CD4-positive, alpha-beta T cell (primary cell): ENCODE measurements around the gene ALDH1A1. TPM values are rescaled to one million over a fixed set of nuclear protein-coding genes. Genes with fewer than 3 reads are reported as not detected.

Experiments used
- ATAC-seq: fragments of 200-7000 bp; cut with Tn5 transposase; one replicate; pipeline ENCODE4 v1.10.0; 2022; ENCODE audit warnings: mild to moderate bottlenecking; ENCODE audit not compliant: poor library complexity
- CTCF ChIA-PET: fragments of 350-600 bp; sonication (Branson Sonifier 250); formaldehyde crosslinking; loops from one replicate; lab custom pipeline; 2021; ENCODE audit warnings: antibody characterized with exemption, inconsistent platforms; lab: Charles Lee
- POLR2A ChIA-PET: fragments of 350-600 bp; sonication (Branson Sonifier 250); formaldehyde crosslinking; loops from one replicate; lab custom pipeline; 2021; ENCODE audit warnings: antibody characterized with exemption, inconsistent platforms; lab: Charles Lee
- DNase-seq, 14 experiments: peaks; one replicate each; pipeline ENCODE4 v3.0.0-alpha.2; 2013 to 2020; ENCODE audit warnings: mixed read lengths in 2 of 14
- H3K27ac ChIP-seq, 2 donors: one replicate each; pipeline versions ENCODE4 v1.5.1 to v1.7.0; 2013; ENCODE audit warnings: low read length in 2 of 2, low read depth in 1 of 2, mild to moderate bottlenecking in 1 of 2
- H3K27me3 ChIP-seq, 2 experiments: 1 replicate in 1 of 2; 2 replicates in 1 of 2; pipeline versions ENCODE4 v1.6.1 to v1.7.0; 2013; ENCODE audit warnings: low read length in 2 of 2, control low read depth in 1 of 2, mild to moderate bottlenecking in 1 of 2, moderate library complexity in 1 of 2; ENCODE audit not compliant: insufficient read depth in 2 of 2, control insufficient read depth in 1 of 2
- H3K36me3 ChIP-seq: one replicate; pipeline ENCODE4 v1.6.1; 2013; ENCODE audit warnings: low read length, control low read depth; ENCODE audit not compliant: insufficient read depth
- H3K4me1 ChIP-seq: one replicate; pipeline ENCODE4 v1.6.1; 2013; ENCODE audit warnings: low read length, control low read depth; ENCODE audit not compliant: insufficient read depth
- H3K4me3 ChIP-seq: one replicate; pipeline ENCODE4 v1.5.1; 2013; ENCODE audit warnings: mild to moderate bottlenecking, low read length, moderate library complexity
- H3K9me3 ChIP-seq, 2 experiments: 1 replicate in 1 of 2; 2 replicates in 1 of 2; pipeline versions ENCODE4 v1.6.1 to v1.7.0; 2013; ENCODE audit warnings: low read length in 2 of 2, mild to moderate bottlenecking in 2 of 2, control low read depth in 1 of 2, moderate library complexity in 1 of 2; ENCODE audit not compliant: control insufficient read depth in 1 of 2, insufficient read depth in 1 of 2
- H3K27ac Mint-ChIP-seq: one replicate; pipeline ENCODE4 v1.8.0; 2020; ENCODE audit warnings: mixed read lengths
- H3K27me3 Mint-ChIP-seq: one replicate; pipeline ENCODE4 v1.8.0; 2021; ENCODE audit warnings: mixed read lengths
- H3K36me3 Mint-ChIP-seq: one replicate; pipeline ENCODE4 v1.8.0; 2021; ENCODE audit warnings: low read depth, mixed read lengths
- H3K4me1 Mint-ChIP-seq: one replicate; pipeline ENCODE4 v1.8.0; 2021; ENCODE audit warnings: low read depth, mixed read lengths
- H3K4me3 Mint-ChIP-seq: one replicate; pipeline ENCODE4 v1.8.0; 2020; ENCODE audit warnings: mild to moderate bottlenecking, mixed read lengths
- H3K9me3 Mint-ChIP-seq: one replicate; pipeline ENCODE4 v1.8.0; 2020; ENCODE audit warnings: mixed read lengths
- intact Hi-C, 2 experiments: fragments of 100-400 bp; cut with DNase I in 1 of 2; cut with micrococcal nuclease in 1 of 2; formaldehyde crosslinking; loops; one replicate each; pipeline versions ENCODE4 v1.15.1 to v1.9.0; 2023 to 2025; cut with DNase I, micrococcal nuclease
- total RNA-seq, 174 experiments: library from RNA in 2 of 174; stranded (reverse) in 2 of 174; gene quantifications; one replicate each; pipeline ENCODE4 v1.2.3 and lab custom pipeline; 2021 to 2026
- TF ChIP-seq, protein P1 (sequence below): fragments of 200-600 bp; IDR thresholded peaks from one replicate; pipeline ENCODE4 v1.8.0; 2022; ENCODE audit warnings: antibody characterized with exemption, mild to moderate bottlenecking

Gene ALDH1A1
- total RNA-seq, 2 experiments from 2014 or later, result 0.39 TPM; not detected in 1

DNA sequence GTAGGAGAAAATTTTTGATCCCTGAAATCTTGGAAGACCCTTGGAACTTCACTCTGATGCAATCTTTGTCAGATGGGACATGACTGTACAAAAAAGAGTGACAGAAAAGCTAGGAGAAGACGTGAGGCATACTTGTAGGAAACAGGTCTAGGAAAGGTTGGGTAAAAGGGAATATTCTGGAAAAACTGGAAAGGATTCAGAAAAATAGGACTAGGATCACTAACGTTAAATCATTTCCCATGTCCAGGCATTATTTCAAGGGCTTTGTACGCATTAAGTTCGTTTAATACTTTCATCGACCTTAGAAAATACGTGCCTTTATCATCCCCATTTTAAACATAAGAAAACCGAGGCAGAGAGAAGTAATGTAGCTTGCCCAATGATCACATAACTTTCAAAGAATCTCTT lies 2.9 kb downstream of the ALDH1A1 start:
- intact Hi-C loops, result no loop called here
- Mint-ChIP-seq H3K4me1 (peaks cover 5% of the 10 kb centered on the region), H3K4me3 (no peak overlapping the region), H3K36me3 (no peaks in the 10 kb centered on the region), H3K27ac (no peak overlapping the region), H3K27me3 (peaks cover 36% of the 10 kb centered on the region), H3K9me3 (no peaks in the 10 kb centered on the region)
- H3K27ac ChIP-seq, result no peak overlapping the region
- no peak overlapping the region for H3K4me3 ChIP-seq
- H3K9me3 ChIP-seq, result no peaks in the 10 kb centered on the region
- TF ChIP-seq, protein P1, sequence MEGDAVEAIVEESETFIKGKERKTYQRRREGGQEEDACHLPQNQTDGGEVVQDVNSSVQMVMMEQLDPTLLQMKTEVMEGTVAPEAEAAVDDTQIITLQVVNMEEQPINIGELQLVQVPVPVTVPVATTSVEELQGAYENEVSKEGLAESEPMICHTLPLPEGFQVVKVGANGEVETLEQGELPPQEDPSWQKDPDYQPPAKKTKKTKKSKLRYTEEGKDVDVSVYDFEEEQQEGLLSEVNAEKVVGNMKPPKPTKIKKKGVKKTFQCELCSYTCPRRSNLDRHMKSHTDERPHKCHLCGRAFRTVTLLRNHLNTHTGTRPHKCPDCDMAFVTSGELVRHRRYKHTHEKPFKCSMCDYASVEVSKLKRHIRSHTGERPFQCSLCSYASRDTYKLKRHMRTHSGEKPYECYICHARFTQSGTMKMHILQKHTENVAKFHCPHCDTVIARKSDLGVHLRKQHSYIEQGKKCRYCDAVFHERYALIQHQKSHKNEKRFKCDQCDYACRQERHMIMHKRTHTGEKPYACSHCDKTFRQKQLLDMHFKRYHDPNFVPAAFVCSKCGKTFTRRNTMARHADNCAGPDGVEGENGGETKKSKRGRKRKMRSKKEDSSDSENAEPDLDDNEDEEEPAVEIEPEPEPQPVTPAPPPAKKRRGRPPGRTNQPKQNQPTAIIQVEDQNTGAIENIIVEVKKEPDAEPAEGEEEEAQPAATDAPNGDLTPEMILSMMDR, result no peak
- no peaks in the 10 kb centered on the region for H3K27me3 ChIP-seq
- ChIA-PET POLR2A (no interaction called here), CTCF (no interaction called here)
- DNase-seq (no peak), ATAC-seq (no peak)
- no peaks in the 10 kb centered on the region for H3K4me1 ChIP-seq
- no peaks in the 10 kb centered on the region for H3K36me3 ChIP-seq

GRCh38 chr9:72949244-72949582 lies 3.6 kb downstream of the ALDH1A1 start:
- H3K4me1 ChIP-seq, result no peaks in the 10 kb centered on the region
- intact Hi-C loops, result no loop called here
- peaks cover 36% of the 10 kb centered on the region for H3K27me3 Mint-ChIP-seq
- TF ChIP-seq, protein P1, result no peak
- no peaks in the 10 kb centered on the region for H3K36me3 Mint-ChIP-seq
- ChIA-PET CTCF (no interaction called here), POLR2A (no interaction called here)
- H3K9me3 Mint-ChIP-seq, result no peaks in the 10 kb centered on the region
- DNase-seq (no peak), ATAC-seq (no peak)
- H3K36me3 ChIP-seq, result no peaks in the 10 kb centered on the region
- no peaks in the 10 kb centered on the region for H3K9me3 ChIP-seq
- no peaks in the 10 kb centered on the region for H3K27me3 ChIP-seq
- no peak overlapping the region for H3K27ac ChIP-seq
- H3K27ac Mint-ChIP-seq, result no peak overlapping the region
- H3K4me1 Mint-ChIP-seq, result peaks cover 5% of the 10 kb centered on the region
- no peak overlapping the region for H3K4me3 Mint-ChIP-seq
- H3K4me3 ChIP-seq, result no peak overlapping the region

DNA sequence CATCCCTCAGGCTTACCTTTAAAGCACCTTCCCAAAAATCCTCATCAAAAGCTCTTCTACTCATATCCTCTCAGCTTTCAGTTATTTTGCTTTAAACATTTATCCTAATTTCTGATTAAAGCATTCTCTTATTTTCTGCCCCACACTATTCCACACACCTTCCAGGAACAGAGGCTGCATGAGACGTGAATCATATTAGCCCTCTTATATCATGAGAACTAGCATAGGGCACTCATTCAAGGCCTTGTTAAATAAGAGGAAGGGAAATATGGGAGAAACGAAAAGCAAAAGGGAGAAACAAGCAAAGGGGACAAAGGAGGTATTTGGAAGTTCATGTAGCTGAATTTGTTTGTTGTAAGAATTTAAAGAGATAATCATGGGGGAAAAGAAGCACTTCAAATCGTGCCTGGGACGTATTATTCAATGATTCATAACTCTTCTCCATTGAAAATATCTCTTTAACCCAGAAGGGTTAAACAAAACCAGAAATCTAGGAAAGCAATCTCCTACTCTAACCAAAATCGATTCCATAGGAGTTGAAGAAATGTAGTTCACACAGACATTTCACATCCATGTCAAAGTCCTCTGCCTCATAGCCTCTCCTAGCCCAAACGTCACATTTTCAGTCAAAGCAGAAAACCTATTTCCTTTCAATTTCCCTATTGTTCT lies 4.1 kb downstream of the ALDH1A1 start:
- TF ChIP-seq, protein P1, result no peak
- H3K4me3 ChIP-seq, result no peak overlapping the region
- H3K9me3 ChIP-seq, result no peaks in the 10 kb centered on the region
- no peak for DNase-seq
- peaks cover 0 to 2% of the 10 kb centered on the region in 2 experiments for H3K27me3 ChIP-seq
- no peaks in the 10 kb centered on the region for H3K4me1 ChIP-seq
- CTCF ChIA-PET, result no interaction called here
- no peak overlapping the region for H3K4me3 Mint-ChIP-seq
- H3K36me3 ChIP-seq, result no peaks in the 10 kb centered on the region
- H3K27me3 Mint-ChIP-seq, result peaks cover 41% of the 10 kb centered on the region
- peaks cover 5% of the 10 kb centered on the region for H3K4me1 Mint-ChIP-seq
- no peak for ATAC-seq
- H3K36me3 Mint-ChIP-seq, result no peaks in the 10 kb centered on the region
- H3K9me3 Mint-ChIP-seq, result no peaks in the 10 kb centered on the region
- intact Hi-C loops, result no loop called here
- POLR2A ChIA-PET, result no interaction called here
- H3K27ac Mint-ChIP-seq, result no peak overlapping the region
- no peak overlapping the region for H3K27ac ChIP-seq
